ENCODE results near the gene GPD1L.

- no peak for TF ChIP-seq POLR2A (IDR thresholded peaks at IDR 0.05; ENCODE audit: low read depth, low read length)
- TF ChIP-seq TCF3 (IDR thresholded peaks at IDR 0.05; ENCODE audit: borderline replicate concordance, insufficient read depth, low read depth, low read length), result no peak
- TF ChIP-seq RAD21 (IDR thresholded peaks at IDR 0.05; ENCODE audit: insufficient read depth, low read depth, low read length), result no peak
Observed at GRCh38 chr3:32126305-32127015, 20.0 kb downstream of the GPD1L start.

All from GM12878 (cell line).